ENCODE measurements around the gene PHF12. TPM values are rescaled to one million over a fixed set of nuclear protein-coding genes. Genes with fewer than 3 reads are reported as not detected.

PHF12 gene
- total and polyA plus RNA-seq, 2 experiments from 2014 or later, result 19.7 to 41.0 TPM

DNA sequence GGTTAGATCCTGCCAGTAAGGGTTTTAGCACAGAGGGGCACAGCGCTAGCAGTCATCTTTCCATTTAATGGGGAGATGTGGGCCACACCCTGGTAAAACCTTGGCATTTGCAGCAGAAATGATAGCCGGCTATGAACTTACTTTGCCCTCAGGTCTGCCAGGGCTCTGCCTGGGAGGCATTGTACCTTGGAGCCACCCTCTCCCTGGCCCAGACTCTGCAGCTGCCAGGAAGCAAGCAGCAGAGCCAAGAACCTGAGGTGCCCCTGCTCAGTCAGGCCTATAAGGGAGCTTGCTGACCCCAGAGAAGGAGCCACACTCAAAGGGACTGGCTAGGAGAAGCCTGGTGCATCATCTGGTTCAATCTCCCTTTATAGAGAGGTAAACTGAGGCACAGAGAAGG, 23.7 kb upstream of the PHF12 start:
- peaks cover 19% of the 10 kb centered on the region for H3K4me1 Mint-ChIP-seq
- H3K27ac Mint-ChIP-seq, result no peak overlapping the region
- H3K36me3 Mint-ChIP-seq (ENCODE audit: low read depth), result no peaks in the 10 kb centered on the region
- no peak for TF ChIP-seq STAT1 (IDR thresholded peaks at IDR 0.05; ENCODE audit: unreplicated experiment)
- no peak for TF ChIP-seq NANOG (IDR thresholded peaks at IDR 0.05; ENCODE audit: borderline replicate concordance)
- TF ChIP-seq POLR2AphosphoS5 (IDR thresholded peaks at IDR 0.05; ENCODE audit: low read depth), result no peak
- TF ChIP-seq, protein P1, sequence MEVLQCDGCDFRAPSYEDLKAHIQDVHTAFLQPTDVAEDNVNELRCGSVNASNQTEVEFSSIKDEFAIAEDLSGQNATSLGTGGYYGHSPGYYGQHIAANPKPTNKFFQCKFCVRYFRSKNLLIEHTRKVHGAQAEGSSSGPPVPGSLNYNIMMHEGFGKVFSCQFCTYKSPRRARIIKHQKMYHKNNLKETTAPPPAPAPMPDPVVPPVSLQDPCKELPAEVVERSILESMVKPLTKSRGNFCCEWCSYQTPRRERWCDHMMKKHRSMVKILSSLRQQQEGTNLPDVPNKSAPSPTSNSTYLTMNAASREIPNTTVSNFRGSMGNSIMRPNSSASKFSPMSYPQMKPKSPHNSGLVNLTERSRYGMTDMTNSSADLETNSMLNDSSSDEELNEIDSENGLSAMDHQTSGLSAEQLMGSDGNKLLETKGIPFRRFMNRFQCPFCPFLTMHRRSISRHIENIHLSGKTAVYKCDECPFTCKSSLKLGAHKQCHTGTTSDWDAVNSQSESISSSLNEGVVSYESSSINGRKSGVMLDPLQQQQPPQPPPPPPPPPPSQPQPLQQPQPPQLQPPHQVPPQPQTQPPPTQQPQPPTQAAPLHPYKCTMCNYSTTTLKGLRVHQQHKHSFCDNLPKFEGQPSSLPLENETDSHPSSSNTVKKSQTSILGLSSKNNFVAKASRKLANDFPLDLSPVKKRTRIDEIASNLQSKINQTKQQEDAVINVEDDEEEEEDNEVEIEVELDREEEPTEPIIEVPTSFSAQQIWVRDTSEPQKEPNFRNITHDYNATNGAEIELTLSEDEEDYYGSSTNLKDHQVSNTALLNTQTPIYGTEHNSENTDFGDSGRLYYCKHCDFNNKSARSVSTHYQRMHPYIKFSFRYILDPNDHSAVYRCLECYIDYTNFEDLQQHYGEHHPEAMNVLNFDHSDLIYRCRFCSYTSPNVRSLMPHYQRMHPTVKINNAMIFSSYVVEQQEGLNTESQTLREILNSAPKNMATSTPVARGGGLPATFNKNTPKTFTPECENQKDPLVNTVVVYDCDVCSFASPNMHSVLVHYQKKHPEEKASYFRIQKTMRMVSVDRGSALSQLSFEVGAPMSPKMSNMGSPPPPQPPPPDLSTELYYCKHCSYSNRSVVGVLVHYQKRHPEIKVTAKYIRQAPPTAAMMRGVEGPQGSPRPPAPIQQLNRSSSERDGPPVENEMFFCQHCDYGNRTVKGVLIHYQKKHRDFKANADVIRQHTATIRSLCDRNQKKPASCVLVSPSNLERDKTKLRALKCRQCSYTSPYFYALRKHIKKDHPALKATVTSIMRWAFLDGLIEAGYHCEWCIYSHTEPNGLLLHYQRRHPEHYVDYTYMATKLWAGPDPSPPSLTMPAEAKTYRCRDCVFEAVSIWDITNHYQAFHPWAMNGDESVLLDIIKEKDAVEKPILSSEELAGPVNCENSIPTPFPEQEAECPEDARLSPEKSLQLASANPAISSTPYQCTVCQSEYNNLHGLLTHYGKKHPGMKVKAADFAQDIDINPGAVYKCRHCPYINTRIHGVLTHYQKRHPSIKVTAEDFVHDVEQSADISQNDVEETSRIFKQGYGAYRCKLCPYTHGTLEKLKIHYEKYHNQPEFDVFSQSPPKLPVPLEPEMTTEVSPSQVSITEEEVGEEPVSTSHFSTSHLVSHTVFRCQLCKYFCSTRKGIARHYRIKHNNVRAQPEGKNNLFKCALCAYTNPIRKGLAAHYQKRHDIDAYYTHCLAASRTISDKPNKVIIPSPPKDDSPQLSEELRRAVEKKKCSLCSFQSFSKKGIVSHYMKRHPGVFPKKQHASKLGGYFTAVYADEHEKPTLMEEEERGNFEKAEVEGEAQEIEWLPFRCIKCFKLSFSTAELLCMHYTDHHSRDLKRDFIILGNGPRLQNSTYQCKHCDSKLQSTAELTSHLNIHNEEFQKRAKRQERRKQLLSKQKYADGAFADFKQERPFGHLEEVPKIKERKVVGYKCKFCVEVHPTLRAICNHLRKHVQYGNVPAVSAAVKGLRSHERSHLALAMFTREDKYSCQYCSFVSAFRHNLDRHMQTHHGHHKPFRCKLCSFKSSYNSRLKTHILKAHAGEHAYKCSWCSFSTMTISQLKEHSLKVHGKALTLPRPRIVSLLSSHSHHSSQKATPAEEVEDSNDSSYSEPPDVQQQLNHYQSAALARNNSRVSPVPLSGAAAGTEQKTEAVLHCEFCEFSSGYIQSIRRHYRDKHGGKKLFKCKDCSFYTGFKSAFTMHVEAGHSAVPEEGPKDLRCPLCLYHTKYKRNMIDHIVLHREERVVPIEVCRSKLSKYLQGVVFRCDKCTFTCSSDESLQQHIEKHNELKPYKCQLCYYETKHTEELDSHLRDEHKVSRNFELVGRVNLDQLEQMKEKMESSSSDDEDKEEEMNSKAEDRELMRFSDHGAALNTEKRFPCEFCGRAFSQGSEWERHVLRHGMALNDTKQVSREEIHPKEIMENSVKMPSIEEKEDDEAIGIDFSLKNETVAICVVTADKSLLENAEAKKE (CRISPR knock-in tag; IDR thresholded peaks at IDR 0.05), result no peak
- TF ChIP-seq, protein P2, sequence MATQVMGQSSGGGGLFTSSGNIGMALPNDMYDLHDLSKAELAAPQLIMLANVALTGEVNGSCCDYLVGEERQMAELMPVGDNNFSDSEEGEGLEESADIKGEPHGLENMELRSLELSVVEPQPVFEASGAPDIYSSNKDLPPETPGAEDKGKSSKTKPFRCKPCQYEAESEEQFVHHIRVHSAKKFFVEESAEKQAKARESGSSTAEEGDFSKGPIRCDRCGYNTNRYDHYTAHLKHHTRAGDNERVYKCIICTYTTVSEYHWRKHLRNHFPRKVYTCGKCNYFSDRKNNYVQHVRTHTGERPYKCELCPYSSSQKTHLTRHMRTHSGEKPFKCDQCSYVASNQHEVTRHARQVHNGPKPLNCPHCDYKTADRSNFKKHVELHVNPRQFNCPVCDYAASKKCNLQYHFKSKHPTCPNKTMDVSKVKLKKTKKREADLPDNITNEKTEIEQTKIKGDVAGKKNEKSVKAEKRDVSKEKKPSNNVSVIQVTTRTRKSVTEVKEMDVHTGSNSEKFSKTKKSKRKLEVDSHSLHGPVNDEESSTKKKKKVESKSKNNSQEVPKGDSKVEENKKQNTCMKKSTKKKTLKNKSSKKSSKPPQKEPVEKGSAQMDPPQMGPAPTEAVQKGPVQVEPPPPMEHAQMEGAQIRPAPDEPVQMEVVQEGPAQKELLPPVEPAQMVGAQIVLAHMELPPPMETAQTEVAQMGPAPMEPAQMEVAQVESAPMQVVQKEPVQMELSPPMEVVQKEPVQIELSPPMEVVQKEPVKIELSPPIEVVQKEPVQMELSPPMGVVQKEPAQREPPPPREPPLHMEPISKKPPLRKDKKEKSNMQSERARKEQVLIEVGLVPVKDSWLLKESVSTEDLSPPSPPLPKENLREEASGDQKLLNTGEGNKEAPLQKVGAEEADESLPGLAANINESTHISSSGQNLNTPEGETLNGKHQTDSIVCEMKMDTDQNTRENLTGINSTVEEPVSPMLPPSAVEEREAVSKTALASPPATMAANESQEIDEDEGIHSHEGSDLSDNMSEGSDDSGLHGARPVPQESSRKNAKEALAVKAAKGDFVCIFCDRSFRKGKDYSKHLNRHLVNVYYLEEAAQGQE (IDR thresholded peaks at IDR 0.05; ENCODE audit: unreplicated experiment), result no peak
- TF ChIP-seq EZH2 (IDR thresholded peaks at IDR 0.05; ENCODE audit: low read depth, unreplicated experiment), result no peak
- TF ChIP-seq EZH2phosphoT487 (IDR thresholded peaks at IDR 0.05; ENCODE audit: unreplicated experiment), result no peak
- no peak for TF ChIP-seq JUNB (IDR thresholded peaks at IDR 0.05; ENCODE audit: unreplicated experiment)
- Histone ChIP-seq H4K20me1 (replicated peaks; ENCODE audit: insufficient read depth) (no peaks in the 10 kb centered on the region), H2AFZ (no peak overlapping the region), H3K36me3 (ENCODE audit: insufficient read depth) (no peaks in the 10 kb centered on the region), H3F3A (replicated peaks; ENCODE audit: low read depth) (peaks cover 10% of the 10 kb centered on the region; the same call in 1 of the 2 replicates), H3K4me3 (no peak overlapping the region), H3K79me2 (replicated peaks; ENCODE audit: insufficient read depth) (no peaks in the 10 kb centered on the region), H3K27ac (ENCODE audit: low read depth) (no peak overlapping the region), H3K4me2 (no peak overlapping the region), H3K4me1 (ENCODE audit: insufficient read depth) (peaks cover 4% of the 10 kb centered on the region; the same call in 1 of the 2 replicates), H3K9me2 (ENCODE audit: insufficient read depth) (no peaks in the 10 kb centered on the region), H3K27me3 (ENCODE audit: insufficient read depth) (no peaks in the 10 kb centered on the region)
- no peaks in the 10 kb centered on the region for H3K9me3 Mint-ChIP-seq
- no peak overlapping the region for H3K4me3 Mint-ChIP-seq
- H3K27me3 Mint-ChIP-seq (ENCODE audit: insufficient read depth, low read depth, poor library complexity), result peaks cover 10% of the 10 kb centered on the region
- ATAC-seq (no peak), DNase-seq (ENCODE audit: low spot score) (no peak)

Measured in GM23338 (cell line).